GM19099 (cell line): ENCODE results near the gene PNPLA2.

Experiments used
- POLR2A ChIP-seq: IDR thresholded peaks from 3 replicates; pipeline ENCODE4 v1.6.1; 2011; ENCODE audit warnings: low read depth; ENCODE audit not compliant: insufficient read length; ENCODE audit errors: extremely low read depth

PNPLA2 gene

DNA sequence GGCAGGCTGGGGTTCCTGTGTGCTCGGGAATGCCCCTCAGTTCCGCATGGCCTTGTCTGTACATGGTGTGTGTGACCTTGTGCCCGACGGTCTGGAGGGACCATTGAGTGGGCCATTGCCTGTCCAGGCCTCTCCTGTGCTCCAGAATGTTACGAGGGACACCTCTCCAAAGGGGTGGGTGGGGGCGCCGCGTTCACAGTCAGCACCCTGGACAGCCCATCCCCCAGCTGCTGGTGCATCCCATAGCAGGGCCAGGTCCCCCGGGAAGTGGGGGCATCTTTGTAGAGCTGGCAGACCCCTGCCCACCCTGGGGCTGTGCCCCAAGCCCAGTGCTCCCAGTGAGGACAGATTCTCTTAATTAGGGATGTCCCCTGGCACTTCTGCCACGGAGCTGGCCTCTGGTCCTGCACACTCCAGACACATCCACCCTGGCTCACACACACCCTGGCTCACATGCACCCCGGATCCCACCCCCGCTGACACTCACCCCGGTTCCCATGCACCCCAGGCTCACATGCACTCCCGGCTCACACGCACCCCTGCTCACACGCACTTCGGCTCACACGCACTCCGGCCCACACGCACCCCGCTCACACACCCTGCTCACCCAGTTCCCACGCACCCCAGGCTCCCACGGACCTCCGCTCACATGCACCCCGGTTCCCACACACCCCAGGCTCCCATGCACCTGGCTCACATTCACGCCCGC is 39.5 kb downstream of the PNPLA2 start:
- TF ChIP-seq POLR2A: no peak

DNA sequence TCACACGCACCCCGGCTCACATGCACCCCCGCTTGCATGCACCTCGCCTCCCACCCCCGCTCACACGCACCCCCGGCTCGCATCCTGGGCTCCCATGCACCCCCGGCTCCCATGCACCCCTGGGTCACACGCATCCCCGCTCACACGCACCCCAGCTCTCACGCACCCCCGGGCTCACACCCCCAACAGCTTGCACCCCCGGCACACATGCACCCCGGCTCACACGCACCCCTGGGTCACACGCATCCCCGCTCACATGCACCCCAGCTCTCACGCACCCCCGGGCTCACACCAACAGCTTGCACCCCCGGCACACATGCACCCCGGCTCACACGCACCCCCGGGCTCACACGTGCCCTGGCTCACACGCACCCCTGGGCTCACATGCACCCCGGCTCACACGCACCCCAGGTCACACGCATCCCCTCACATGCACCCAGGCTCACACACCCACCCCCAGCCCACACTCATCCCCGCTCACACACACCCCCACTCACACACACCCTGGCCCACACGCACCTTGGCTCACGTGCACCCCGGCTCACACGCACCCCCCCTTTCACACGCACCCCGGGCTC is 40.1 kb downstream of the PNPLA2 start:
- TF ChIP-seq POLR2A: no peak

DNA sequence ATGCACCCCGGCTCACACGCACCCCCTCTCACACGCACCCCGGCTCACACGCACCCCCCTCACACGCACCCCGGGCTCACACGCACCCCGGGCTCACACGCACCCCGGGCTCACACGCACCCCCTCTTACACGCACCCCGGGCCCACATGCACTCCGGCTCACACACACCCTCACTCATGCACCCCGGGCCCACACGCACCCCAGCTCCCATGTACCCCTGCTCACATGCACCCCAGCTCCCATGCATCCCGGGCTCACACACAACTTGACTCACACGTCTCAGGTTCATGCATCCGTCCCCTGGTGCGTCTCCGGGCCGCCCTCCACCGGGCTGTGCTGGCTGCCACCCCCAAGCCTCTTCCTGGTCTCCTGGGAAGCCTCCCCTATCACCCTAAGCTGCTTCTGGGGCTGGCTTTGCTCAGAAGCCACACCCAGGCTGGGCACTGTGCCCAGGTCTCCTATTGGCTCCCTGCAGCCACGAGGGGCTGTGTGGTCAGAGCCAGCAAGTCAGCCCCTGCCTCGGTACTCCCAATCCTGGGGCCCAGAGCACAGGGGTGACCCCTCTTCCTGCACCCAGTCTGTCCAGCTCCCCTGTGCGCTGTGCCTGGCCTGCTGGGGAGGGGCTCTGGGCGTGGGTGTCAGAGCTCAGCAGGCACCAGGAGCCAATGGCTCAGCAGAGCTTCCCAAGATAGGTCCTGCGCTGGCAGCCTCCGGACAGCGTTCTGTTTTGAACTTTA is 40.8 kb downstream of the PNPLA2 start:
- TF ChIP-seq POLR2A: no peak

DNA sequence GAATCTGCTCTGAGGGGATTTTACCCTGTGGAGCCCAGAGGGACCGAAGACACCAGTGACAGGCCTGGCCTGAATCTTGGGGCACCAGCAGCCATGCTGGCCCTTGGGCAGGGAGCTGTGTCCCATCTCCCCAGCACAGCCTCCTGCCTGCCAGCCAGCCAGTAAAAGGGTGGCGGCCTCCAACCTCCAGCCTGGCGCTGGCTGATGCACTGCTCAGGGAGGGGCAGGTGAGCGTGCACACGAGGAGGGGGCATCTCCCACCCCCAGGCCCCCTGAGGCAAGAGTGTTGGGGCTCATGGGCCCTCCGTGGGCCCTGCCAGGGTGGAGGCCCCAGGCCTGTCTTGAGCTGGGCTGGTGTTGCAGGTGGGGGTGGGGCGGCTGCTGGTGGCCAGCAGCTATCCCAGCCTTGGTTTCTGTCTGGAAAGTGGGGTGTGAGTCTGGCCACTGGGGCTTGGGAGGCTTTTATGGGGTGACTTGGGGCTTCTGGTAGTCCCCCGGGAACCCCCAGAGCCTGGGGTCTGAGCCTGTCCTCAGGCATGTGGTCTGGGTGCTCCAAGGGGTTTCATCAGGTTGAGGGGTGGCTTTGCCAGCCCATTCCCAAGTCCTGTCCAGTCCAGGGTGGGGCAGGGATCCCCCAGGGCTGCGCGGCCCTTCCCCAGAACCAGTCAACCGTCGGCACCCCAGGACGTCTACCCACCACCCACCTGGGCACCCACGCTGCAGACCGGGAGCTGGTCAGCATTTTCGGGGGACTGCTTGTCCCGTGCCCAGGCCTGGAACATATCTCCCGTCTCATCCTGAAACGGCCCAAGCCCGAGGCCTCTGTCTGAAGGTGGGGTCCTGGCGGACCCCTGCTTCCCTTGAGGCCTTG is 41.8 kb downstream of the PNPLA2 start:
- no peak for TF ChIP-seq POLR2A

DNA sequence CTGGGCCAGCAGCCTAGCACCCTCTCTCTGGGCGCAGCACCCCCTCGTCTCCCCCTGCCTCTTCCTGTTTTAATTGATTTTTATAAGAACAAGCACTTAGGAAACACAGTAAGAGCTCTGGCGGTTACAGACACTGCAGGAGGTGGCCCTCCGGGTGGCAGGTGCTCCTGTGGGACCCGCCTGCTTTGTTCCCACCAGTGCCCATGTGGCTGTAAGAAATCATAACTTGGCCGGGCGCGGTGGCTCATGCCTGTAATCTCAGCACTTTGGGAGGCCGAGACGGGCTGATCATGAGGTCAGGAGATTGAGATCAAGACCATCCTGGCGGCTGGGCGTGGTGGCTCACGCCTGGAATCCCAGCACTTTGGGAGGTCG is 42.4 kb downstream of the PNPLA2 start:
- no peak for TF ChIP-seq POLR2A

DNA sequence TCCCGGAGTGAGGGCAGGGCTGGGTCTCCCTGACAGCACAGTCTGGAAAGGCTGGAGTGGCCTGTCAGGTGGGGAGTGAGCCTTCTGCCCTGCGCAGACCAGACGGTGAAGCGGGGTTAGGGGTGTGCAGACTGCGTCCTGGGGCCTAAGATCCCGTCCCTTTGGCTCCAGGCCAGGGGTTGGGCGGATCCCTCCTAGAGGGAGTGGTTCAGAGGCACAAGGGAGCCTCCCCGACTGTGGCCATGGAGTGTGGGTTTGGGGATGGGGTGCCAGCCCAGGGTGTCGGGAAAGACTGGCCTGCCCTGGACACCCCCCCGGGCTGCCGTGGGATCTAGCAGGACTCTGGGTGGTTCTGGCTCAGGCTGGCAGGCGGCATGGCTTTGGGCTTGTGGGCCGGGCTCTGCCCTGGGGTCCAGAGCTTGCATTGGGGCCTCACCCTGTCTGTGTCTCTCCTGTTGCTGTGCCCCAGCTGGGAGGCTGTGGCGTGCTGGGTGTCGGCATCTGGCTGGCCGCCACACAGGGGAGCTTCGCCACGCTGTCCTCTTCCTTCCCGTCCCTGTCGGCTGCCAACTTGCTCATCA is 43.5 kb downstream of the PNPLA2 start:
- TF ChIP-seq POLR2A: no peak

DNA sequence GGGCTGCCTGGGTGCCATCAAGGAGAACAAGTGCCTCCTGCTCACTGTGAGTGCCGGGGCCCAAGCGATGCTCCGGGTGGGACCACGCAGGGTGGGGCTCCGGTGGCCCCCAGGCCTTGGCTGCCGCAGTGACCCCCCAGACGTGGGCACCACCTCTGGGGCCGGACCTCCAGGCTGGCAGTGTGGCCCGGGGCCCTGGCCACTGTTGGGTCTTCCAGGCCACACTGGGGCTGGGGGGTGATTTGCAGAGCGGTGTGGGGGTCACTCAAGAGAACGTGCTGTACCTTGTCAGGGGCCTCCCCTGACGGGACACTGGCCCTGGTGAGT is 43.9 kb downstream of the PNPLA2 start:
- TF ChIP-seq POLR2A: no peak

DNA sequence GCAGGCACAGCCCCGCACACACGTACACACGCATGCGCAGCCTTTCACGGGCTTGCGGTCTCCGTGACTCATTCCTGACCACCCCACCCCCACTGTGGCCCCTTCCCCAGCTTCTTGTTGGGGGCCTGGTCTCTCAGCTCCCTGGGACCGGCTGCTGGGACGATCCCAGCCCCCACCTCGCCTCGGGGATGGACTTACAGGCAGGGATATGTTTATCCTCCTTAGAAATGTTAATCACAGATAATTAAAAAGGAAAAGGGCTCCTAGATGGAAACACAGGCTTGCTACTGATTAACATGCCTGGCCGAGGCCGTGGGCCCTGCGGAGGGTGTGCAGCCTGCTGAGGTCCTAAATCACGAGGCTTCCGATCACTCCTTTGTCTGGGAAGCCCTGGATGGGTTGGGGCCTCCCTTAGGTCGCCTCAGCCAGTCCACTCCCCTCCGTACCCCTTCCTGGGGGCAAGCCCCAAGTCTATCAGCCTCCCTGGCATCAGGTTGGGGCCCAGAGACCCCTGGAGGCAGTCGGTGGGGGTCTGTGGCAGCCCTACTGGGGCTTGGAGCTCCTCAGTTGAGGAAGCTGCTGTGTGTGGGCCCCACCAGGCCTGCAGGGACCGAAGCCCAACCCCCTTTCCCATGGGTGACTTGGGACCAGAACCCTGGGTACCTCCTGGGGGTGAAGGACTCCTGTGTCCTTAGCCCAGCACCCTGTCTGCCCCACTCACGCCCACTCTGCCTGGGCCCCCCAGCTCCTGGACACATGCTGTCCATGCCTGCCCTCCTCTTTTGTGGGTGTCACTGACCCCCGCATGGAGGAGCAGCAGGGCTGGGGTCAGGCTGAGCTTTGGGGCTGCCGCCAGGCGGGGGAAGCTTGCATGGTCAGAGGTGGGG is 44.6 kb downstream of the PNPLA2 start:
- no peak for TF ChIP-seq POLR2A

DNA sequence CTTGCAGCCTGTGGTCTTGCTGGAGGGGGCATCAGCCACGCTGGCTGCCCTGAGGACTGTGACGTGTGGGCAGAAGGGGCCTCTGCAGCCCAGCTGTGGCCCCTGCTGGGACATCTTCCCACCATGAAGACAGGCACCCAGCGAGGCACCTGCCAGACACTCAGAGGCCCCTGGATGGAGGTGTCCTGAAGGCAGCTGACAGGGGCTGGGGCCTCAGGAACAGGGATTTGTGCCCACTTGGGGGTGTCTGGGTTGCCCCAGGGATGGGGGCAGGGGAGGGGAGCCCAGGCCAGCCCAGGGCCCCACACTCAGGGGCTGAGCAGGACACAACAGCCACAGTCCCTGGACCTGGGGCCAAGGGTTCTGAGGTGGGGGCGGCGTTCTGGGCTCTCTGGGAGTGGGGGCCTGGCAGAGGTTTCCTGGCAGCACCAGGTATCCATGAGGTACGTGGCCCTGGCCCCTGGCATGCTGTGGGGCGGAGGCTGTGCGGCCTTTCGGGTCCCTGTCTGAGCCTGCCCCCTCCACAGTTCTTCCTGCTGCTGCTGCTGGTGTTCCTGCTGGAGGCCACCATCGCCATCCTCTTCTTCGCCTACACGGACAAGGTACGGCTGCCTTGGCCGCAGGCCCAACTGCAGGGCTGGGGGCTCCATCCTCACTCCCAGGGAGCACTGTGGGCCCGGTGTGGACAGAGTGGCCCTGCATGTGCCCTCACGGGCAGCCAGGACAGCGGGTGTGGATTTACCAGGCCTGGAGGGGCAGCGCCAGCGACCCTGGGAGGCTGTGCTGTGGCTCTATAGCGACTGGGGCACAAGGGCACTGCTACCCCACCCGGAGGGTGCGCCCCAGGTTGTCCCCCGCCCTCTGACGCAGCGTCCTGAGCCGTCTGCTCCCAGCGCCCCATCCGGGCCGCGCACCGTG is 45.5 kb downstream of the PNPLA2 start:
- TF ChIP-seq POLR2A: no peak

DNA sequence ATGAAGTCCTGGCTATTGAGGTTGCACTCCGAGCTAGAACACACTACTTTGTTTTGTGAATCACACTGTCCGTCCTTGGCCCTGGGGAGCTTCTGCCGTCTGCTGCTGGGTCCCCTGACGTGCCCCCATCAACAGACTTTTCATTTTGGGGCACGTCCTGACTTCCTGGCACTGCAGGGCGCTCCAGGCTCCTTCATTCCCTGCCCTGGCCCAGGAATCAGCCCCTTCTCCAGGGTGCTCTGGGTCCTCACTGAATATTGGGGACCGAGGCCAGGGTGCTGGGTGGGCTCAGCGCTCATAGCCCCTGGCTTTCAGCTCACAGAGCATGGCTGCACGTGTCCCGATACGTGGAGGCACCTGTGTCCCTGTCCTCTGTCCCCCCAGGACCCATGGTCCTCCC is 46.2 kb downstream of the PNPLA2 start:
- TF ChIP-seq POLR2A: no peak

DNA sequence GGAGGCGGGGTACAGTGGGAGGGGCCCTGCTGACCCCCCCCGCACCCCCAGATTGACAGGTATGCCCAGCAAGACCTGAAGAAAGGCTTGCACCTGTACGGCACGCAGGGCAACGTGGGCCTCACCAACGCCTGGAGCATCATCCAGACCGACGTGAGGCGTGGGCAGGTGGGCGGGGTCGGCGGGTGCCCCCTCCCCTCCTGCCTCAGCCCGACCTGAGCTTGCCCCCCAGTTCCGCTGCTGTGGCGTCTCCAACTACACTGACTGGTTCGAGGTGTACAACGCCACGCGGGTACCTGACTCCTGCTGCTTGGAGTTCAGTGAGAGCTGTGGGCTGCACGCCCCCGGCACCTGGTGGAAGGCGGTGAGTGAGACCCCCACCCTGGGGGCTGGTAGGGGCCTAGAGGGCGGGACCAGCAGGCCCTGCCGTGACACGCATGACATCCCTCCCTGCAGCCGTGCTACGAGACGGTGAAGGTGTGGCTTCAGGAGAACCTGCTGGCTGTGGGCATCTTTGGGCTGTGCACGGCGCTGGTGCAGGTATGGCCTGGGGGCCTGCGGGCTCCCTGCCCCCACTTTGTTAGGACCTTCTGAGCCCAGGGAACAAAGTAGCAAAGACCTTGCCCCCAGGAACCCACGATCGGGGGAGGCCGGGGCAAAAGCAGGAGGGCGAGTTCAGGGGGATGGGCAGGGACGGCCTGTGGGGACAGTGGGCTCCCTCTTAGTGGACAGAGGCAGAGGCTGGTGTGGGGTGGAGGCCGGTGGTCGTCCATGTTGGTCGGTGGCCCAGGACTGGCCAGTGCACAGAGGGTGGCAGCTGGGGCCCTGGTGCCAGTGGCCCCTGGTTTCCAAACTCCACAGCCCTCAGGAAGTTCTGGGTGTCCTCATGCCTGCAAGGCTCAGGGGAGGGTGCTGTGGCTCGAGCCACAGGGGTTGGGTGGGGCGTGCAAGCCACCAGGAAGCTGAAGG is 47.0 kb downstream of the PNPLA2 start:
- TF ChIP-seq POLR2A: no peak

DNA sequence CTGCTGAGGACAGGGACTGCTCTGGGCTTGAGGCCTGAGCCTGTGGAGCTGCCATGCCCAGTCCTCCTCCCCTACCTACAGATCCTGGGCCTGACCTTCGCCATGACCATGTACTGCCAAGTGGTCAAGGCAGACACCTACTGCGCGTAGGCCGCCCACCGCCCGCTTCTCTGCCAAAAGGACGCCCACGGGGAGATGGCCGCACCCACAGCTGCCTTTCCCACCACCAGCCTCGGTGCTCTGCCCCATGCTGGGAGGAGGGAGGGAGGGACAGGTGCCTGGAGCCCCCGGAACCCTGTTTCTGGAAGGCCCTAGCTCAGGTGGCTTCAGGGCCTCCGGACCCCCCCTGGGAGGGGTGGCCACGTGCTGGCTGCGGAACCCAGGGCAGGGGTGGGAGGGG is 47.8 kb downstream of the PNPLA2 start:
- no peak for TF ChIP-seq POLR2A
